Ishikawa (cell line): ENCODE measurements around the gene KNOP1.

ENCODE experiments used
- CEBPB ChIP-seq: IDR thresholded peaks from 2 replicates; pipeline ENCODE4 v1.6.1; 2012
- EGR1 ChIP-seq: IDR thresholded peaks from 2 replicates; pipeline ENCODE4 v1.6.1; 2012
- EP300 ChIP-seq: IDR thresholded peaks from 2 replicates; pipeline ENCODE4 v1.6.1; 2012; ENCODE audit warnings: borderline replicate concordance
- FOXM1 ChIP-seq: IDR thresholded peaks from 2 replicates; pipeline ENCODE4 v1.6.1; 2012; ENCODE audit warnings: low read depth, borderline replicate concordance
- MAX ChIP-seq: IDR thresholded peaks from 2 replicates; pipeline ENCODE4 v1.6.1; 2012
- NFIC ChIP-seq: IDR thresholded peaks from 2 replicates; pipeline ENCODE4 v1.6.1; 2012
- RAD21 ChIP-seq: IDR thresholded peaks from 2 replicates; pipeline ENCODE4 v1.6.1; 2012; ENCODE audit warnings: low read depth
- REST ChIP-seq: IDR thresholded peaks from 2 replicates; pipeline ENCODE4 v1.6.1; 2012; ENCODE audit warnings: low read depth, mild to moderate bottlenecking
- TAF1 ChIP-seq: IDR thresholded peaks from 2 replicates; pipeline ENCODE4 v1.6.1; 2012; ENCODE audit warnings: low read depth, mild to moderate bottlenecking
- TEAD4 ChIP-seq: IDR thresholded peaks from 2 replicates; pipeline ENCODE4 v1.6.1; 2012
- USF1 ChIP-seq: IDR thresholded peaks from 2 replicates; pipeline ENCODE4 v1.6.1; 2012
- YY1 ChIP-seq: IDR thresholded peaks from 2 replicates; pipeline ENCODE4 v1.6.1; 2012; ENCODE audit warnings: low read depth
- ZBTB7A ChIP-seq: IDR thresholded peaks from 2 replicates; pipeline ENCODE4 v1.6.1; 2012; ENCODE audit warnings: low read depth

GRCh38 chr16:19757762-19758595, 40.0 kb upstream of the KNOP1 start:
- TF ChIP-seq RAD21 (no peak), TAF1 (no peak), EP300 (no peak), ZBTB7A (no peak), MAX (no peak), CEBPB (no peak), REST (no peak), NFIC (no peak), YY1 (no peak), FOXM1 (no peak), USF1 (no peak), EGR1 (no peak), TEAD4 (no peak)
